Measurements from ENCODE around the gene FAM53C. TPM values are rescaled to one million over a fixed set of nuclear protein-coding genes. Genes with fewer than 3 reads are reported as not detected.

The FAM53C gene
- total RNA-seq: 10 to 100 TPM; 15.8 to 71.2 (median 21.9) TPM

GRCh38 chr5:138337685-138338410, at the start of gene FAM53C:
Gene FAM53C, plus strand, starts transcription at chr5:138338266. Its CDS starts 3,070 bp downstream, at chr5:138341336.
- H3K4me3 ChIP-seq: peak within 1 kb of the TSS; percentile 54 to 87 (median 82)
- peaks cover 14 to 42% (median 16%) of the 10 kb centered on the region in 4 donors for H3K4me1 ChIP-seq
- H3K36me3 ChIP-seq: peaks cover 0 to 14% (median 12%) of the 10 kb centered on the region in 4 donors
- ATAC-seq (ENCODE audit: low FRiP score in 2 of 2): peak; percentile 96 to 97
- TF ChIP-seq CTCF (IDR thresholded peaks at IDR 0.05): peak in 3 of 6 experiments; percentile 25 to 47 (median 28)
- peak; percentile 91 to 99 (median 98) for TF ChIP-seq POLR2A (IDR thresholded peaks at IDR 0.05)
- peak in 1 of 4 donors; percentile 55 for TF ChIP-seq EP300 (IDR thresholded peaks at IDR 0.05)
- peak; percentile 97 to 99 for TF ChIP-seq POLR2AphosphoS5 (IDR thresholded peaks at IDR 0.05)
- no peaks in the 10 kb centered on the region for H3K27me3 ChIP-seq
- H3K27ac ChIP-seq: peak within 1 kb of the TSS; percentile 92 to 97 (median 94)
- WGBS, 2 donors: 0% methylated on average over 16 to 20 of the region's 56 CpGs
- H3K9me3 ChIP-seq: no peaks in the 10 kb centered on the region
- DNase-seq: peak; percentile 95 to 97

GRCh38 chr5:138289296-138289695, 48.8 kb upstream of the FAM53C start:
- H3K36me3 ChIP-seq: no peaks in the 10 kb centered on the region
- no peaks in the 10 kb centered on the region for H3K9me3 ChIP-seq
- H3K4me1 ChIP-seq: no peaks in the 10 kb centered on the region
- no peak overlapping the region for H3K4me3 ChIP-seq
- ATAC-seq (ENCODE audit: low FRiP score in 2 of 2): no peak
- H3K27me3 ChIP-seq: no peaks in the 10 kb centered on the region
- H3K27ac ChIP-seq: no peak overlapping the region
- no peak for DNase-seq
- TF ChIP-seq EP300 (IDR thresholded peaks at IDR 0.05) (no peak), POLR2A (IDR thresholded peaks at IDR 0.05) (no peak), CTCF (IDR thresholded peaks at IDR 0.05) (no peak), POLR2AphosphoS5 (IDR thresholded peaks at IDR 0.05) (no peak)
- 86 to 89% methylated on average over 3 of the region's 3 CpGs for WGBS, 2 donors

- 90 to 91% methylated on average over 6 of the region's 6 CpGs for WGBS, 2 donors
- ATAC-seq (ENCODE audit: low FRiP score in 2 of 2) (no peak), DNase-seq (no peak)
- Histone ChIP-seq H3K9me3 (no peaks in the 10 kb centered on the region), H3K27ac (no peak overlapping the region), H3K27me3 (no peaks in the 10 kb centered on the region), H3K4me3 (no peak overlapping the region), H3K4me1 (no peaks in the 10 kb centered on the region), H3K36me3 (no peaks in the 10 kb centered on the region)
- TF ChIP-seq CTCF (IDR thresholded peaks at IDR 0.05) (no peak), EP300 (IDR thresholded peaks at IDR 0.05) (no peak), POLR2AphosphoS5 (IDR thresholded peaks at IDR 0.05) (no peak), POLR2A (IDR thresholded peaks at IDR 0.05) (no peak)
These were observed 34.7 kb upstream of the FAM53C start for GRCh38 chr5:138303372-138303771.

- H3K27ac ChIP-seq: no peak overlapping the region
- WGBS, 2 donors: 40 to 50% methylated on average over 1 of the region's 1 CpG
- H3K4me1 ChIP-seq: no peaks in the 10 kb centered on the region
- DNase-seq (peak in 1 of 2 donors; percentile 24), ATAC-seq (ENCODE audit: low FRiP score in 2 of 2) (no peak)
- H3K36me3 ChIP-seq: no peaks in the 10 kb centered on the region
- no peaks in the 10 kb centered on the region for H3K9me3 ChIP-seq
- TF ChIP-seq EP300 (IDR thresholded peaks at IDR 0.05): no peak
- TF ChIP-seq POLR2A (IDR thresholded peaks at IDR 0.05): no peak
- TF ChIP-seq CTCF (IDR thresholded peaks at IDR 0.05): no peak
- no peak for TF ChIP-seq POLR2AphosphoS5 (IDR thresholded peaks at IDR 0.05)
- H3K27me3 ChIP-seq: no peaks in the 10 kb centered on the region
- H3K4me3 ChIP-seq: no peak overlapping the region
These were observed 32.3 kb upstream of the FAM53C start for GRCh38 chr5:138305797-138306196.

Measured in upper lobe of left lung (tissue), 6 donors.